Measurements from ENCODE around the gene ILKAP.
A peak's percentile ranks its signal among the peaks of the same experiment; 100 is the strongest.

The ILKAP gene

GRCh38 chr2:238231809-238232208 is 28.3 kb upstream of the ILKAP start:
- H3K36me3 ChIP-seq (ENCODE audit: control insufficient read depth, insufficient read depth, low read length), result no peaks in the 10 kb centered on the region
- peaks cover 16% of the 10 kb centered on the region for H3K4me1 ChIP-seq (ENCODE audit: control insufficient read depth, insufficient read depth, low read length)
- H3K27me3 ChIP-seq (ENCODE audit: control insufficient read depth, insufficient read depth, low read length), result no peaks in the 10 kb centered on the region
- no peak overlapping the region for H3K9ac ChIP-seq (ENCODE audit: low read length)
- no peak overlapping the region for H3K27ac ChIP-seq (ENCODE audit: low read depth, low read length)
- H3K4me3 ChIP-seq (ENCODE audit: low read length), result peak overlapping the region; percentile 62

GRCh38 chr2:238231251-238231793 is 27.8 kb upstream of the ILKAP start:
- peak overlapping the region; percentile 10 for H3K27ac ChIP-seq (ENCODE audit: low read depth, low read length)
- H3K4me1 ChIP-seq (ENCODE audit: control insufficient read depth, insufficient read depth, low read length), result peaks cover 16% of the 10 kb centered on the region
- H3K36me3 ChIP-seq (ENCODE audit: control insufficient read depth, insufficient read depth, low read length), result no peaks in the 10 kb centered on the region
- H3K4me3 ChIP-seq (ENCODE audit: low read length), result peak overlapping the region; percentile 62
- no peaks in the 10 kb centered on the region for H3K27me3 ChIP-seq (ENCODE audit: control insufficient read depth, insufficient read depth, low read length)
- H3K9ac ChIP-seq (ENCODE audit: low read length), result peak overlapping the region; percentile 10

GRCh38 chr2:238230699-238231098 is 27.2 kb upstream of the ILKAP start:
- Histone ChIP-seq H3K9ac (ENCODE audit: low read length) (no peak overlapping the region), H3K4me1 (ENCODE audit: control insufficient read depth, insufficient read depth, low read length) (peaks cover 20% of the 10 kb centered on the region), H3K4me3 (ENCODE audit: low read length) (peak overlapping the region; percentile 34), H3K36me3 (ENCODE audit: control insufficient read depth, insufficient read depth, low read length) (no peaks in the 10 kb centered on the region), H3K27ac (ENCODE audit: low read depth, low read length) (peak overlapping the region; percentile 40), H3K27me3 (ENCODE audit: control insufficient read depth, insufficient read depth, low read length) (no peaks in the 10 kb centered on the region)

GRCh38 chr2:238228700-238229099 is 25.2 kb upstream of the ILKAP start:
- Histone ChIP-seq H3K36me3 (ENCODE audit: control insufficient read depth, insufficient read depth, low read length) (no peaks in the 10 kb centered on the region), H3K9ac (ENCODE audit: low read length) (no peak overlapping the region), H3K27me3 (ENCODE audit: control insufficient read depth, insufficient read depth, low read length) (no peaks in the 10 kb centered on the region), H3K4me1 (ENCODE audit: control insufficient read depth, insufficient read depth, low read length) (peaks cover 24% of the 10 kb centered on the region), H3K27ac (ENCODE audit: low read depth, low read length) (peak overlapping the region; percentile 79), H3K4me3 (ENCODE audit: low read length) (no peak overlapping the region)

GRCh38 chr2:238227587-238228032 is 24.1 kb upstream of the ILKAP start:
- Histone ChIP-seq H3K4me1 (ENCODE audit: control insufficient read depth, insufficient read depth, low read length) (peaks cover 24% of the 10 kb centered on the region), H3K27ac (ENCODE audit: low read depth, low read length) (peak overlapping the region; percentile 27), H3K4me3 (ENCODE audit: low read length) (no peak overlapping the region), H3K36me3 (ENCODE audit: control insufficient read depth, insufficient read depth, low read length) (no peaks in the 10 kb centered on the region), H3K27me3 (ENCODE audit: control insufficient read depth, insufficient read depth, low read length) (no peaks in the 10 kb centered on the region), H3K9ac (ENCODE audit: low read length) (no peak overlapping the region)

GRCh38 chr2:238226698-238227586 is 23.4 kb upstream of the ILKAP start:
- Histone ChIP-seq H3K4me1 (ENCODE audit: control insufficient read depth, insufficient read depth, low read length) (peaks cover 23% of the 10 kb centered on the region), H3K9ac (ENCODE audit: low read length) (no peak overlapping the region), H3K27me3 (ENCODE audit: control insufficient read depth, insufficient read depth, low read length) (no peaks in the 10 kb centered on the region), H3K4me3 (ENCODE audit: low read length) (no peak overlapping the region), H3K27ac (ENCODE audit: low read depth, low read length) (peak overlapping the region; percentile 48), H3K36me3 (ENCODE audit: control insufficient read depth, insufficient read depth, low read length) (no peaks in the 10 kb centered on the region)

- no peaks in the 10 kb centered on the region for H3K27me3 ChIP-seq (ENCODE audit: control insufficient read depth, insufficient read depth, low read length)
- H3K4me3 ChIP-seq (ENCODE audit: low read length), result no peak overlapping the region
- H3K4me1 ChIP-seq (ENCODE audit: control insufficient read depth, insufficient read depth, low read length), result peaks cover 20% of the 10 kb centered on the region
- H3K27ac ChIP-seq (ENCODE audit: low read depth, low read length), result peak overlapping the region; percentile 48
- no peak overlapping the region for H3K9ac ChIP-seq (ENCODE audit: low read length)
- H3K36me3 ChIP-seq (ENCODE audit: control insufficient read depth, insufficient read depth, low read length), result no peaks in the 10 kb centered on the region
Measured at GRCh38 chr2:238225911-238226697, 22.6 kb upstream of the ILKAP start.

- H3K27me3 ChIP-seq (ENCODE audit: control insufficient read depth, insufficient read depth, low read length), result no peaks in the 10 kb centered on the region
- H3K36me3 ChIP-seq (ENCODE audit: control insufficient read depth, insufficient read depth, low read length), result no peaks in the 10 kb centered on the region
- H3K4me3 ChIP-seq (ENCODE audit: low read length), result no peak overlapping the region
- H3K27ac ChIP-seq (ENCODE audit: low read depth, low read length), result peak overlapping the region; percentile 16
- H3K9ac ChIP-seq (ENCODE audit: low read length), result no peak overlapping the region
- H3K4me1 ChIP-seq (ENCODE audit: control insufficient read depth, insufficient read depth, low read length), result peaks cover 20% of the 10 kb centered on the region
Measured at GRCh38 chr2:238225121-238225520, 21.6 kb upstream of the ILKAP start.

GRCh38 chr2:238224356-238225035 is 21.0 kb upstream of the ILKAP start:
- Histone ChIP-seq H3K27me3 (ENCODE audit: control insufficient read depth, insufficient read depth, low read length) (no peaks in the 10 kb centered on the region), H3K36me3 (ENCODE audit: control insufficient read depth, insufficient read depth, low read length) (no peaks in the 10 kb centered on the region), H3K27ac (ENCODE audit: low read depth, low read length) (no peak overlapping the region), H3K4me3 (ENCODE audit: low read length) (no peak overlapping the region), H3K4me1 (ENCODE audit: control insufficient read depth, insufficient read depth, low read length) (peaks cover 20% of the 10 kb centered on the region), H3K9ac (ENCODE audit: low read length) (no peak overlapping the region)

- H3K27me3 ChIP-seq (ENCODE audit: control insufficient read depth, insufficient read depth, low read length), result no peaks in the 10 kb centered on the region
- peak overlapping the region; percentile 77 for H3K27ac ChIP-seq (ENCODE audit: low read depth, low read length)
- peaks cover 7% of the 10 kb centered on the region for H3K4me1 ChIP-seq (ENCODE audit: control insufficient read depth, insufficient read depth, low read length)
- no peak overlapping the region for H3K9ac ChIP-seq (ENCODE audit: low read length)
- no peak overlapping the region for H3K4me3 ChIP-seq (ENCODE audit: low read length)
- no peaks in the 10 kb centered on the region for H3K36me3 ChIP-seq (ENCODE audit: control insufficient read depth, insufficient read depth, low read length)
Measured at GRCh38 chr2:238220892-238221521, 17.5 kb upstream of the ILKAP start.

- H3K27me3 ChIP-seq (ENCODE audit: control insufficient read depth, insufficient read depth, low read length), result no peaks in the 10 kb centered on the region
- no peak overlapping the region for H3K4me3 ChIP-seq (ENCODE audit: low read length)
- H3K4me1 ChIP-seq (ENCODE audit: control insufficient read depth, insufficient read depth, low read length), result peaks cover 1% of the 10 kb centered on the region
- H3K27ac ChIP-seq (ENCODE audit: low read depth, low read length), result peak overlapping the region; percentile 49
- H3K9ac ChIP-seq (ENCODE audit: low read length), result no peak overlapping the region
- H3K36me3 ChIP-seq (ENCODE audit: control insufficient read depth, insufficient read depth, low read length), result no peaks in the 10 kb centered on the region
Measured at GRCh38 chr2:238220274-238220891, 16.9 kb upstream of the ILKAP start.

Measured in rectal smooth muscle tissue (tissue), 1 donor.